SK-N-SH (cell line): Measurements from ENCODE around the gene PCBP4. TPM values are rescaled to one million over a fixed set of nuclear protein-coding genes. Genes with fewer than 3 reads are reported as not detected.

Experiments used
- CTCF ChIA-PET: fragments of 300-600, 350-600 bp; formaldehyde crosslinking; extraction: SDS; loops from one replicate; lab custom pipeline; 2021; lab: Yijun Ruan, JAX
- POLR2A ChIA-PET: fragments of 350-600 bp; sonication (Branson Sonifier 250); formaldehyde crosslinking; extraction: SDS; loops from one replicate; lab custom pipeline; 2020; ENCODE audit warnings: antibody characterized with exemption, inconsistent platforms; lab: Yijun Ruan, JAX
- DNase-seq: peaks from one replicate; pipeline ENCODE4 v3.0.0; 2012
- H2AFZ ChIP-seq: fragments of 200-600 bp; sonication (generic); 2 replicates; pipeline ENCODE4 v1.8.1; 2016; ENCODE audit warnings: antibody characterized with exemption, mild to moderate bottlenecking, low read depth
- H3F3A ChIP-seq: fragments of 200-600 bp; sonication (generic); replicated peaks from 2 replicates; pipeline ENCODE3; 2016; ENCODE audit warnings: antibody characterized with exemption, mild to moderate bottlenecking; ENCODE audit not compliant: insufficient read depth
- H3K27ac ChIP-seq, 2 experiments: fragments of 200-500 bp in 1 of 2; fragments of 200-600 bp in 1 of 2; sonication (Bioruptor generic) in 1 of 2; sonication (generic), shearing (Covaris generic) in 1 of 2; 2 replicates each; pipeline versions ENCODE4 v1.5.1 to v1.6.1; 2014 to 2016; ENCODE audit warnings: low read depth in 2 of 2, inconsistent platforms in 1 of 2, low read length in 1 of 2, mild to moderate bottlenecking in 1 of 2, mixed read lengths in 1 of 2
- H3K27me3 ChIP-seq: fragments of 200-600 bp; sonication (generic), shearing (Covaris generic); 2 replicates; pipeline ENCODE4 v1.6.1; 2016; ENCODE audit warnings: mixed run types; ENCODE audit not compliant: insufficient read depth
- H3K36me3 ChIP-seq, 2 experiments: fragments of 200-500 bp in 1 of 2; fragments of 200-600 bp in 1 of 2; sonication (Bioruptor generic) in 1 of 2; sonication (generic) in 1 of 2; replicated peaks in 1 of 2; 2 replicates each; pipeline versions ENCODE3 to v1.5.1; 2014 to 2016; ENCODE audit warnings: low read length in 1 of 2, mild to moderate bottlenecking in 1 of 2; ENCODE audit not compliant: insufficient read depth in 2 of 2, control insufficient read depth in 1 of 2
- H3K4me1 ChIP-seq, 2 experiments: fragments of 200-500 bp in 1 of 2; fragments of 200-600 bp in 1 of 2; sonication (Bioruptor generic) in 1 of 2; sonication (generic), shearing (Covaris generic) in 1 of 2; 2 replicates each; pipeline versions ENCODE4 v1.5.1 to v1.6.1; 2014 to 2016; ENCODE audit warnings: low read depth in 1 of 2, low read length in 1 of 2, mixed run types in 1 of 2; ENCODE audit not compliant: insufficient read depth in 2 of 2, control insufficient read depth in 1 of 2
- H3K4me2 ChIP-seq: fragments of 200-600 bp; sonication (generic), shearing (Covaris generic); 2 replicates; pipeline ENCODE4 v1.6.1; 2017; ENCODE audit warnings: mixed run types
- H3K4me3 ChIP-seq, 2 experiments: fragments of 200-500 bp in 1 of 2; fragments of 200-600 bp in 1 of 2; sonication (Bioruptor generic) in 1 of 2; sonication (generic), shearing (Covaris generic) in 1 of 2; 2 replicates each; pipeline versions ENCODE4 v1.5.1 to v1.8.1; 2014 to 2016; ENCODE audit warnings: low read depth in 2 of 2, inconsistent platforms in 1 of 2, low read length in 1 of 2, mild to moderate bottlenecking in 1 of 2, mixed read lengths in 1 of 2, moderate library complexity in 1 of 2
- H3K79me2 ChIP-seq: fragments of 200-600 bp; sonication (generic); 2 replicates; pipeline ENCODE4 v1.8.1; 2017; ENCODE audit warnings: mild to moderate bottlenecking; ENCODE audit not compliant: insufficient read depth
- H3K9ac ChIP-seq: fragments of 200-600 bp; sonication (generic); 2 replicates; pipeline ENCODE4 v1.6.1; 2017; ENCODE audit warnings: mixed run types
- H3K9me2 ChIP-seq: fragments of 200-600 bp; sonication (generic); 2 replicates; pipeline ENCODE4 v1.6.1; 2017; ENCODE audit warnings: mixed run types
- H3K9me3 ChIP-seq: fragments of 200-600 bp; sonication (generic); 2 replicates; pipeline ENCODE4 v1.6.1; 2017; ENCODE audit warnings: mixed run types, mild to moderate bottlenecking, moderate library complexity
- H4K20me1 ChIP-seq: fragments of 200-600 bp; sonication (generic); 2 replicates; pipeline ENCODE4 v1.6.1; 2017; ENCODE audit warnings: mild to moderate bottlenecking, mixed run types; ENCODE audit not compliant: insufficient read depth
- CTCF ChIP-seq: fragments of 200-600 bp; sonication (generic); IDR thresholded peaks from 2 replicates; pipeline ENCODE4 v1.6.1; 2017; ENCODE audit warnings: antibody characterized with exemption, mild to moderate bottlenecking, moderate library complexity
- ELF1 ChIP-seq: IDR thresholded peaks from 2 replicates; pipeline ENCODE4 v1.4.0; 2012
- EZH2phosphoT487 ChIP-seq: fragments of 200-600 bp; sonication (generic); IDR thresholded peaks from 2 replicates; pipeline ENCODE4 v1.6.1; 2017; ENCODE audit warnings: low read depth, mixed run types, mild to moderate bottlenecking, antibody characterized with exemption, moderate library complexity, borderline replicate concordance
- FOXJ3 ChIP-seq: sonication (generic); formaldehyde crosslinking; IDR thresholded peaks from 2 replicates; pipeline ENCODE4 v1.5.1; 2020; ENCODE audit warnings: mild to moderate bottlenecking, missing genetic modification reagents
- JUND ChIP-seq: IDR thresholded peaks from 2 replicates; pipeline ENCODE4 v1.4.0; 2012
- MEF2A ChIP-seq: IDR thresholded peaks from 2 replicates; pipeline ENCODE4 v1.4.0; 2012; ENCODE audit warnings: low read depth, borderline replicate concordance
- RCOR1 ChIP-seq: fragments of 150-350 bp; IDR thresholded peaks from 2 replicates; pipeline ENCODE4 v1.6.1; 2017; ENCODE audit warnings: antibody characterized with exemption, low read length
- SIN3A ChIP-seq: IDR thresholded peaks from 2 replicates; pipeline ENCODE4 v1.6.1; 2012; ENCODE audit warnings: low read depth, mild to moderate bottlenecking, low read length, moderate library complexity, borderline replicate concordance
- SMC3 ChIP-seq: IDR thresholded peaks from 2 replicates; pipeline ENCODE4 v1.6.1; 2012; ENCODE audit warnings: low read depth, low read length, improper control_type of control experiment
- TAF1 ChIP-seq: IDR thresholded peaks from 2 replicates; pipeline ENCODE4 v1.6.1; 2012; ENCODE audit warnings: low read depth, mild to moderate bottlenecking, low read length, moderate library complexity, borderline replicate concordance
- TCF12 ChIP-seq: IDR thresholded peaks from 2 replicates; pipeline ENCODE4 v1.4.0; 2012
- USF2 ChIP-seq: fragments of 150-350 bp; IDR thresholded peaks from 2 replicates; pipeline ENCODE4 v1.6.1; 2017; ENCODE audit warnings: antibody characterized with exemption, low read length, low read depth, borderline replicate concordance
- YY1 ChIP-seq: IDR thresholded peaks from 2 replicates; pipeline ENCODE4 v1.4.0; 2012; ENCODE audit warnings: low read depth, mild to moderate bottlenecking
- ZBTB33 ChIP-seq: IDR thresholded peaks from 2 replicates; pipeline ENCODE4 v1.4.0; 2012; ENCODE audit warnings: low read depth, borderline replicate concordance
- WGBS: methylation state at CpG from one replicate; pipeline ENCODE4 v1.1.6; 2017; ENCODE audit warnings: low lambda C conversion rate; 5-methylcytosine and 5-hydroxymethylcytosine counted together
- polyA plus RNA-seq, 3 experiments: library from polyadenylated mRNA; depleted of rRNA; stranded (reverse); fragments of >200 nt; gene quantifications; 2 replicates each; pipeline ENCODE4 v1.2.3, GENCODE V29; 2012
- TF ChIP-seq, protein P1 (sequence below): IDR thresholded peaks from 2 replicates; pipeline ENCODE4 v1.4.0; 2012; ENCODE audit warnings: low read depth
- TF ChIP-seq, protein P2 (sequence below): IDR thresholded peaks from 2 replicates; pipeline ENCODE4; 2012

PCBP4 gene
- polyA plus RNA-seq, 1 of the 3 experiments (the other 2 are of a cell fraction): 97.4 TPM

DNA sequence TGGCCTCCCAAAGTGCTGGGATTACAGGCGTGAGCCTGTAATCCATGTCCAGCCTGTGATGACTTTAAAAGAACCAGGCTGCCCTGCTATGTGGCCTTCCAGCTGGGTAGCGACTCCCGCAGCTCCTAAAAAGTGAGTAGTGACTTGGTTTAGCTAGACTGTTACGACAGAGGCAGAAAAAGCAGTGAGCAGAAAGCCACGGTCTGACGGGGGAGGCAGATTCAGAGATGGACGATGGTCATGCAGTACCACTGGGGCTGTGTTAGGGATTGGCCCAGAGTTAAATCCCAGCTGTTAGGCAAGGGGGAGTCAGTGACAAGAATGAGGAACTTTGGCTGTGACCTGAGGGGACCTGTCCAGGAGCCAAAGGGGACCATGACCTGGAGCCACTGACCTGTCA lies 31.5 kb upstream of the PCBP4 start:
- H4K20me1 ChIP-seq: 0 out of 2 replicates have a peak, but pooled peaks cover 4% of the 10 kb centered on the region
- H3K27ac ChIP-seq: no peak overlapping the region
- 82% methylated on average over 7 of the region's 7 CpGs for WGBS
- H3K4me2 ChIP-seq: no peak overlapping the region
- DNase-seq: no peak
- H3K9ac ChIP-seq: no peak overlapping the region
- no peaks in the 10 kb centered on the region for H3K9me2 ChIP-seq
- no peak for TF ChIP-seq RCOR1
- TF ChIP-seq USF2: no peak
- no peak for TF ChIP-seq CTCF
- no peak for TF ChIP-seq JUND
- no peak for TF ChIP-seq SIN3A
- no peak for TF ChIP-seq SMC3
- no peak for TF ChIP-seq EZH2phosphoT487
- TF ChIP-seq, protein P1, sequence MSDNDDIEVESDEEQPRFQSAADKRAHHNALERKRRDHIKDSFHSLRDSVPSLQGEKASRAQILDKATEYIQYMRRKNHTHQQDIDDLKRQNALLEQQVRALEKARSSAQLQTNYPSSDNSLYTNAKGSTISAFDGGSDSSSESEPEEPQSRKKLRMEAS: no peak
- no peak overlapping the region for H2AFZ ChIP-seq
- H3K36me3 ChIP-seq: peaks cover 12 to 13% of the 10 kb centered on the region in 2 experiments
- no peak overlapping the region for H3K4me3 ChIP-seq
- H3K4me1 ChIP-seq: peaks cover 9 to 31% of the 10 kb centered on the region in 2 experiments; a peak in 3 of 4 replicates
- H3K79me2 ChIP-seq: peaks cover 20% of the 10 kb centered on the region
- H3K9me3 ChIP-seq: no peaks in the 10 kb centered on the region
- H3K27me3 ChIP-seq: no peaks in the 10 kb centered on the region
- ChIA-PET CTCF (interaction anchor here (1.3 to 1.9 kb wide), 5 partner anchors 53 to 449 kb away, joined by 4 to 10 read pairs (median 5); no protein-coding TSS in a partner anchor), POLR2A (no interaction called here)
- peaks cover 13% of the 10 kb centered on the region for H3F3A ChIP-seq

DNA sequence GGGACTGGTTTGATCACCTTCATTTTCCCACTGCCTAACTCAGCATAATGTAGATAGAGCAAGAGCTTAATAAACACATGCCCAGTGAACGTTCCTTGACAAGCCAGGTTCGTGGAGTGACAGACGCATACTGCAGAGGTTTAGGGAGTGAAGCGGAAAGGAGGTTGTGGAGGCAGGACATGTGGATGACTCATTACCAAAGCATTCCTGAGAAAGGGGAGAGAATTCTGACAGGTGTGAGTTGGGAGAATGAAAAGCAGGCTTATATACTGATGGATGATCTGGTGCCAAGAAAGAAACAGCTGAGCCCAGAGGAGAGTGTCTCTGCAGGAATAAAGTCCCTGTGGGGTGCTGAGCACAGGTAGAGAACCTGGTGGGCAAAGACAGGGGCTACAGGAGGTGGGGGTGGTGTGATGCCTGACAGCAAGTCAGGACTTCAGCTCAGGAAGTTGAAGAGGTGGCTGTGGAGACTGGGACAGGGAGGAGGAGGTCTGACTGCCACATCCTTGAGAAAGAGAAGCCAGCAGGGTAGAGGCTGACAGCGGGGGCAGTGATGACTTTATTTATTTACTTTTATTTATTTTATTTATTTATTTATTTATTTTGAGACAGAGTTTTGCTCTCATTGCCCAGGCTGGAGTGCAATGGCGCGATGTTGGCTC lies 30.8 kb upstream of the PCBP4 start:
- Histone ChIP-seq H4K20me1 (0 out of 2 replicates have a peak, but pooled peaks cover 4% of the 10 kb centered on the region), H3K27ac (no peak overlapping the region), H3K27me3 (no peaks in the 10 kb centered on the region), H3K9ac (no peak overlapping the region), H3K4me1 (peaks cover 9 to 28% of the 10 kb centered on the region in 2 experiments; a peak in 3 of 4 replicates), H3F3A (peaks cover 13% of the 10 kb centered on the region), H3K9me2 (no peaks in the 10 kb centered on the region), H3K4me3 (no peak overlapping the region), H3K36me3 (peaks cover 13 to 17% of the 10 kb centered on the region in 2 experiments), H3K79me2 (peaks cover 27% of the 10 kb centered on the region), H3K4me2 (no peak overlapping the region), H3K9me3 (no peaks in the 10 kb centered on the region), H2AFZ (no peak overlapping the region)
- no peak for DNase-seq
- no peak for TF ChIP-seq TCF12
- TF ChIP-seq, protein P2, sequence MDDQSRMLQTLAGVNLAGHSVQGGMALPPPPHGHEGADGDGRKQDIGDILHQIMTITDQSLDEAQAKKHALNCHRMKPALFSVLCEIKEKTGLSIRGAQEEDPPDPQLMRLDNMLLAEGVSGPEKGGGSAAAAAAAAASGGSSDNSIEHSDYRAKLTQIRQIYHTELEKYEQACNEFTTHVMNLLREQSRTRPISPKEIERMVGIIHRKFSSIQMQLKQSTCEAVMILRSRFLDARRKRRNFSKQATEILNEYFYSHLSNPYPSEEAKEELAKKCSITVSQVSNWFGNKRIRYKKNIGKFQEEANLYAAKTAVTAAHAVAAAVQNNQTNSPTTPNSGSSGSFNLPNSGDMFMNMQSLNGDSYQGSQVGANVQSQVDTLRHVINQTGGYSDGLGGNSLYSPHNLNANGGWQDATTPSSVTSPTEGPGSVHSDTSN: no peak
- TF ChIP-seq RCOR1: no peak
- no peak for TF ChIP-seq FOXJ3 (CRISPR knock-in tag)
- TF ChIP-seq MEF2A: no peak
- no peak for TF ChIP-seq TAF1
- no peak for TF ChIP-seq YY1
- no peak for TF ChIP-seq ELF1
- no peak for TF ChIP-seq ZBTB33
- ChIA-PET POLR2A (no interaction called here), CTCF (interaction anchor here (0.6 to 1.9 kb wide), 6 partner anchors 52 to 449 kb away, joined by 3 to 10 read pairs (median 5); no protein-coding TSS in a partner anchor)
- 60% methylated on average over 7 of the region's 7 CpGs for WGBS
